ENCODE data around the gene PERP. TPM values are rescaled to one million over a fixed set of nuclear protein-coding genes. Genes with fewer than 3 reads are reported as not detected.

The PERP gene
- total RNA-seq, 4 donors from 2014 or later, result 21.5 to 80.2 (median 34.7) TPM

DNA sequence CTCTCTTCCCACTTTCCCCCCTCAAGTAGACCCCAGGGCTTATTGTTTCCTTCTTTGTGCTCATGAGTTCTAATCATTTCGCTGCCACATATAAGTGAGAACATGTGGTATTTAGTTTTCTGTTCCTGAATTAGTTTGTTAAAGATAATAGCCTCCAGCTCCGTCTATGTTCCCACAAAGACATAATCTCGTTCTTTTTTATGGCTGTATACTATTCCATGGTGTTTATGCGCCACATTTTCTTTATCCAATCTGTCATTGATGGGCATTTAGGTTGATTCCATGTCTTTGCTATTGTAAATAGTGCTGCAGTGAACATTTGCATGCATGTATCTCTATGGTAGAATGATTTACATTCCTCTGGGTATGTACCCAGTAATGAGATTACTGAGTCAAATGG, 16.9 kb upstream of the PERP start:
- TF ChIP-seq, protein P1, sequence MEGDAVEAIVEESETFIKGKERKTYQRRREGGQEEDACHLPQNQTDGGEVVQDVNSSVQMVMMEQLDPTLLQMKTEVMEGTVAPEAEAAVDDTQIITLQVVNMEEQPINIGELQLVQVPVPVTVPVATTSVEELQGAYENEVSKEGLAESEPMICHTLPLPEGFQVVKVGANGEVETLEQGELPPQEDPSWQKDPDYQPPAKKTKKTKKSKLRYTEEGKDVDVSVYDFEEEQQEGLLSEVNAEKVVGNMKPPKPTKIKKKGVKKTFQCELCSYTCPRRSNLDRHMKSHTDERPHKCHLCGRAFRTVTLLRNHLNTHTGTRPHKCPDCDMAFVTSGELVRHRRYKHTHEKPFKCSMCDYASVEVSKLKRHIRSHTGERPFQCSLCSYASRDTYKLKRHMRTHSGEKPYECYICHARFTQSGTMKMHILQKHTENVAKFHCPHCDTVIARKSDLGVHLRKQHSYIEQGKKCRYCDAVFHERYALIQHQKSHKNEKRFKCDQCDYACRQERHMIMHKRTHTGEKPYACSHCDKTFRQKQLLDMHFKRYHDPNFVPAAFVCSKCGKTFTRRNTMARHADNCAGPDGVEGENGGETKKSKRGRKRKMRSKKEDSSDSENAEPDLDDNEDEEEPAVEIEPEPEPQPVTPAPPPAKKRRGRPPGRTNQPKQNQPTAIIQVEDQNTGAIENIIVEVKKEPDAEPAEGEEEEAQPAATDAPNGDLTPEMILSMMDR (IDR thresholded peaks at IDR 0.05; ENCODE audit: low read depth), result no peak

DNA sequence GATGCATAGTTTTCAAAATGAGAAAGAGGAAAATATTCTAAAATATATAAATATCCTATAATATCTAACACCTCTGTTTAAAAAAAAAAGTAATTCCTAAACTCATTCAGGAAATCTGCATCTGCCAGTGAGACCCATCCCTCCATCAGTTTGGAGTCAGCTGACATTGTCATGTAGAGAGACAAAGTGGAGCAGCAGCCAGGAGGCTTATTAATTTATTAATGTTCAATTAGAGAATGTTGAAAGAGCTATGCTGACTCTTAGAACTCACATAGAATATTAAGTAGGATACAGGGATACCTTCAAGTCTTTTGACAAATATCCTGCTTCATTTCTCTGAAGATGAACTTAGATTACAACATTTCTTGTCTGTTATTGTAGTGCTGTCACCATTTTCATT, 12.8 kb upstream of the PERP start:
- TF ChIP-seq, protein P1 (IDR thresholded peaks at IDR 0.05; ENCODE audit: low read depth), result no peak

DNA sequence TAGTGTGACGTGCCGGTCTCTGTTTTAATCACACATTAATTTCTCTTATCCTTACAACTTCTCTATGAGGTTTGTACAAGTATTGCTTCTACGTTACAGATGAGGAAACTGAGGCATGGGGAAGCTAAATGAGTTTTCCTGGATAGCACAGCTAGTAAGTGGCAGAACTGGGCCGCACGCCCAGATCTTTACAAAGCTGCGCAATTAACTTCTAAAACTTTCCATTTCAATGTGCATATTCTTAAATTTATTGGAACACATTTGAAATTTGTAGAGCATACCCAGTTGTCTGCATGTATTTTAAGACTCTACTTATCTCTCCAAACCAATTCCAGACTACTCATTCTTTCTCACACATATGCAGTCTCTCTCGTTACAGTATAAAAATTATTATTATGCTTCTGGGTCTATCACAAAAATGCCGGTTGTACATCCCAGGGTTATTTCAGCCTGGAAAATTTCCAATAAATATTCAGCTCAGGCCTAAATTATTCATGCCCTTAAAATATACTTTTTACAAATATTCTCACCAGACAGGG, 10.2 kb upstream of the PERP start:
- TF ChIP-seq, protein P1 (IDR thresholded peaks at IDR 0.05; ENCODE audit: low read depth), result no peak

DNA sequence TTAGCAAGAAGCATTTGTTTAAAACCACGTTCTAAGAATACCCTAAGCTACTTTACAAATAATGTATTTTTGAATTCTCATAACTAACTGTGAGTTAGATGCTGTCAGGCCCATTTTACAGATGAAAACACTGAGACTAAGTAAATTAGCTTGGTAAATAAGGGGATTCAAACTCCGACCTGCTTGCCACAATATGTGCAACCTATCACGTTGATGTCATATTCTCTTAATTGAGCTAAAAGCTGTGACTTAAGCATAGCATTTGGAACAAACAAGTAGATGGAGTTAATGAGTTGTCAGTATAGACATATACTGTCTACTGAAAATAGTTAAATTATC, 9.4 kb upstream of the PERP start:
- TF ChIP-seq, protein P1 (IDR thresholded peaks at IDR 0.05; ENCODE audit: low read depth), result no peak

DNA sequence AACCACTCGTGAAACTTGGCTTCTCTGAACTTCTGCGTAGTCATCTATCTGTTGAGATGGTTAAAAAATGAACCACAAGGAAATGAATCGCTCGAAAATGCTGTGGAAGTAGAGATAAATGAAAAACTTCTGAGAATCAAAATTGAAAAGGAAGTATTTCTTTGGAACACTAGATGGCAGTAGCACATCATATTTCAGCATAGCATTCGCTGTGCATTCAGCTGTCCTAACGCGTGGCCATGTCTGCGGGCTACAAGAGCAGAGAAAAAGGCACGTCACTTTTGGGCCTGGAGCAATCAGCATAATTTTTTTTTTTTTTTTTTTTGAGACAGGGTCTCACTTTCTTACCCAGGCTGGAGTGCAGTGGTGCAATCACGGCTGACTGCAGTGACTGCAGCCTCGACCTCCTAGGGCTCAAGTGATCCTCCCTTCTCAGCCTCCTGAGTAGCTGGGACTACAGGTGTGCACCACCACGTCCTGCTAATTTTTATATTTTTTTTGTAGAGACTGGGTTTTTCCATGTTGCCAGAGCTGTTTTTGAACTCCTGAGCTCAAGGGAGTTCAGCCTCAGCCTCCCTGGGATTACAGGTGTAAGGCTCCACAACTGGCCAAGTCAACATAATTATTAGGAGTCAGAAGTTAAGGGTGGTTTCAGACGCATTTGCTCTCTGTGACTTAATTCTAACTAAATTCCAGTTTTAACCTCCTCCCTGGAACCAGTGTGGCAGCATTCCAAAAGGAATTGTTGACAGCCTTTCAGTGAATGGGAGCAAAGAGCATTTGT, 8.8 kb upstream of the PERP start:
- TF ChIP-seq, protein P1 (IDR thresholded peaks at IDR 0.05; ENCODE audit: low read depth), result no peak

DNA sequence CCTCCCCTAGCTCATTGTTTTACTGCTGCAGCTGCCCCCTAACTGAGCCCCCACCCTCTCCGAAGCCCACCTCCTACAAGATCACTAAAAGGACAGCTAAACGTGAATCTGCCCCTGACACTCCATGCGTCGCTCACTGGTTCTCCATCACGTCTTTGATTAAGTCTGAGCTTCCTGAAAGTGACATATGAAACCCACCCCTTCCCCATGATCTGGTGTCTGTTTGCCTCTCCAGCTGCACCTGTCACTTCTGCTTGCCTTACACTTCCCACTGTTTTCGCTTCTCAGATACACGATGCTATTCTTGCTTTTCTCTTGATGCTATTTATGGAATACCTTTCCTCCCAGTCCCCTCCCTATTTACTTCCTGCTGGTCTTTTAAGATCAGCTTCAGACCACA, 8.0 kb upstream of the PERP start:
- TF ChIP-seq, protein P1 (IDR thresholded peaks at IDR 0.05; ENCODE audit: low read depth), result no peak

DNA sequence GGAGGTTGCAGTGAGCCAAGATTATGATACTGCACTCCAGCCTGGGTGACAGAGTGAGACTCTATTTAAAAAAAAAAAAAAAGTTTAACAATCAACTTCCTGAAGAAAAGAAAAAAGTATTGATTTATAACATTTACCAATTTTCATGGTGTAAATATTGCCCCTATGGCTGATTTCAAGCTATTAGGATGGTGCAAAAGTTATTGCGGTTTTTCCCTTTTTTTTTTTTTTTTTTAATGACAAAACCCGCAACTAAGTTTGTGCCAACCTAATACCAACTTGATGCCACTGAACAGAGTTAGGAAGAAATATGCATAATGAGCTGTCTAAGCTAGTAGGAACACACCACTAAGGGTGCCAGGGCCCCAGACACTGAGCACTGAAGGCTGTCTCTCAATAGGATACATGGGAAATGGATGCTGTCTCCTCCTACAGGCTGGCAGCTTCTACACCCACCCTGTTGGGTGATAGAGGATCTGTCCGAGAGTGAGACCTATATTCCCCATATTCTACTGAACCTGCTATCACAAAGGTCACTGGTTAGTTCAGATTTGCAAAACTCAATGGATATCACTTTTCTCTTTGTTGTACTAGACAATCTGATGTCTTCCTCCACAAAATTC, 6.5 kb upstream of the PERP start:
- TF ChIP-seq, protein P1 (IDR thresholded peaks at IDR 0.05; ENCODE audit: low read depth), result no peak
